ENCODE results near the gene NDOR1. TPM values are rescaled to one million over a fixed set of nuclear protein-coding genes. Genes with fewer than 3 reads are reported as not detected.

Gene NDOR1
- total and polyA plus RNA-seq, 12 donors = 4.6 to 10.6 (median 5.6) TPM

DNA sequence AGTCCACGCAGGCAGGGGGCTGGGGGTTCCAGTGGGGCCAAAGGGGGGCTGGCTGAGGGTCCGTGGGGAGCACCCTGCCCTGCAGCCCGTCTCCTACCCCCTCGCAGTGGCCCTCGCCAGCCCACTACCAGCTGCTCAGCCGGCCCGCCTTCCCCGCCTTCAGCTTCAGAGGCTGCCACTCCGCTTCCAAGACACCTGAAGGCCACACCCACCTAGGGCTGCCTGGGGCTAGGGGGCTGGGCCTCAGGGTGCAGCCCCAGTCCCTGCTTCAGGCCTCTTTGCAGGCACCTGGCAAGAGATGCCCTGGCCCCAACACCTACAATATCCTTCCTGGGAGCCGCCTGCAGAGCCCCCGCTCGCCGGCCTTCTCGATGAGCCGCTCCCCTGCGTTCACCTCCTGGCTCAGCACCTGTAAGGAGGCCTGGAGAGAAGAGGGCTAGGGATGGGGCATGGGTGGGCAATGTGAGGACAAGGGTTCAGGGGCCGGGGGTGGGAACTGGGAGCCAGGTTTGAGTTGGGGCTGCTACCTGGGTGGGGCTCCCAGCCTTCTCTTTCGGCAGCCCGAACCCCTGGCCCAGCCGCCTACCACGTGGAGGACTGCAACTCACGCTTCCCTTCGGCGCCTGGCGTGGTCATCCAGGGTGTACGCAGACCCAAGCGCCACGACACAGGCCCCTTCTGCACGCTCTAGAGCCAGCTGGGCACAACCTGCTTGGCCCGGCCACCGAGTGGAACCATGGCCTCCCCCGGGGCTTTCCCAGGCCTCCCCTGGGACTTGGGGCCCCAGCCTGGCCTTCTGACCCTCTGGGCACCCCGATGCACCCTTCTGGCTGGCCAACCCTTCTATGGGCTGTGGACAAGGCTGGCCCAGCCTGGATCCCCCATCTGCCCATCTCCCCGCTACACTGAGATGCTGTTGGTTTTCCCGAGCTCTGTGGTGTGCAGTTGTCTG, 47.3 kb downstream of the NDOR1 start:
- DNase-seq = no peak
- H3K27me3 ChIP-seq = no peaks in the 10 kb centered on the region

DNA sequence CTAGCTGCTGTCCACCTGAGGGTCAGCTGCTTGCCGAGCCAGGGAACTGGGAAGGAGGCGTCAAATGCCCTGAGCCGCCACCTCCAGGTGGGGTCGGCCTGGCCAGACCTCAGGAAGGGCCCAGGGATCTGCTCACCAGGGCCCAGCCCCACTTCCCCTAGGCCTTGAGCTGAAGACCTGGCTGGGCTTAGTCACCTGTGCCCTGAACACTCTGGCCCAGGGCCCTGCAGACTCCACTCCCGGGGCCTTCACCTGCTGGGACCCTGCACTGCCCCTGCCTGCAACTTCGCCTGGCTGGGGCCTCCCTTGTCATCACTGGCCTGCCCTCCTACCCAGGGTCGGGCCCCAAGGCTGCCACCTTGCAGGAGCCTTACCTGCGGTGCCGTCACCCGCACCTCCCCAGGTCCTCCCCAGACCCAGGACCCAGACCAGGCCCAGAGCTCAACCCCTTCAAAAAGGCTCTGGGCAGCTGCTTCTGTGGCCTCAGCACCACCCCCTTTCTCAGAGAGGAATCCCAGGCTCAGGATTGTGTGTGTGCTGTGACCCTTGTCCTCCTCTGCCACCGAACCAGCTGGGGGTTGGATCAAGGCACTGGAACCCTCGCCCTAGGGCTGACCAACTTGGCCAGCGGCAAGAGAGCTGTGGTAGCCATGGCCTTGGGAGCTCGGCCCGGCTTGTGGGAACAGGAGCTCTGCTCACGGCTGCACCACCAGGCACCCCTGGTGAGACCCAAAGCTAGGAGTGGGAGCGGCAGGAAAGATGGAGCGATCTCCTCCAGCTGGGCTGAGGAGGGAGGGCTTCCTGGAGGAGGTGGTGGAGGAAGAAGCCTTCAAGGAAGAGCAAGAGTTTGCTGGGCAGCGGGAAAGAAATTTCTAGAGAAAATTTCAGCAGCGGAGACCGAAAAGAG, 48.5 kb downstream of the NDOR1 start:
- DNase-seq (no peak), ATAC-seq (peak in 1 of 8 donors; percentile 5)
- intact Hi-C loops (cut with DNase I) = loop anchor here in 1 of 10 donors (1.0 kb wide), 1 partner anchor 12 kb away; no protein-coding TSS in a partner anchor
- Histone ChIP-seq H3K4me1 (peaks cover 15 to 46% (median 35%) of the 10 kb centered on the region in 9 donors), H3K27me3 (no peaks in the 10 kb centered on the region), H3K4me3 (peak overlapping the region; percentile 60 to 100 (median 98)), H3K36me3 (peaks cover 0 to 30% (median 10%) of the 10 kb centered on the region in 9 donors), H3K9me3 (no peaks in the 10 kb centered on the region), H3K27ac (peak overlapping the region in 9 of 10 donors; percentile 75 to 94 (median 85))
- TF ChIP-seq, protein P1, sequence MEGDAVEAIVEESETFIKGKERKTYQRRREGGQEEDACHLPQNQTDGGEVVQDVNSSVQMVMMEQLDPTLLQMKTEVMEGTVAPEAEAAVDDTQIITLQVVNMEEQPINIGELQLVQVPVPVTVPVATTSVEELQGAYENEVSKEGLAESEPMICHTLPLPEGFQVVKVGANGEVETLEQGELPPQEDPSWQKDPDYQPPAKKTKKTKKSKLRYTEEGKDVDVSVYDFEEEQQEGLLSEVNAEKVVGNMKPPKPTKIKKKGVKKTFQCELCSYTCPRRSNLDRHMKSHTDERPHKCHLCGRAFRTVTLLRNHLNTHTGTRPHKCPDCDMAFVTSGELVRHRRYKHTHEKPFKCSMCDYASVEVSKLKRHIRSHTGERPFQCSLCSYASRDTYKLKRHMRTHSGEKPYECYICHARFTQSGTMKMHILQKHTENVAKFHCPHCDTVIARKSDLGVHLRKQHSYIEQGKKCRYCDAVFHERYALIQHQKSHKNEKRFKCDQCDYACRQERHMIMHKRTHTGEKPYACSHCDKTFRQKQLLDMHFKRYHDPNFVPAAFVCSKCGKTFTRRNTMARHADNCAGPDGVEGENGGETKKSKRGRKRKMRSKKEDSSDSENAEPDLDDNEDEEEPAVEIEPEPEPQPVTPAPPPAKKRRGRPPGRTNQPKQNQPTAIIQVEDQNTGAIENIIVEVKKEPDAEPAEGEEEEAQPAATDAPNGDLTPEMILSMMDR (IDR thresholded peaks at IDR 0.05) = no peak
- WGBS, 2 donors = 68 to 69% methylated on average over 21 of the region's 21 CpGs

More for the DNA sequence above, 47.3 kb downstream of the NDOR1 start:
- Histone ChIP-seq H3K27ac (no peak overlapping the region), H3K36me3 (peaks cover 0 to 19% (median 5%) of the 10 kb centered on the region in 9 donors), H3K4me3 (no peak overlapping the region), H3K4me1 (peaks cover 15 to 46% (median 35%) of the 10 kb centered on the region in 9 donors), H3K9me3 (no peaks in the 10 kb centered on the region)
- no peak for ATAC-seq
- WGBS, 2 donors = 90 to 94% methylated on average over 33 to 35 of the region's 35 CpGs
- TF ChIP-seq, protein P1 (IDR thresholded peaks at IDR 0.05) = no peak
- intact Hi-C loops (cut with DNase I) = loop anchor here in 1 of 10 donors (1.0 kb wide), 1 partner anchor 11 kb away; no protein-coding TSS in a partner anchor

DNA sequence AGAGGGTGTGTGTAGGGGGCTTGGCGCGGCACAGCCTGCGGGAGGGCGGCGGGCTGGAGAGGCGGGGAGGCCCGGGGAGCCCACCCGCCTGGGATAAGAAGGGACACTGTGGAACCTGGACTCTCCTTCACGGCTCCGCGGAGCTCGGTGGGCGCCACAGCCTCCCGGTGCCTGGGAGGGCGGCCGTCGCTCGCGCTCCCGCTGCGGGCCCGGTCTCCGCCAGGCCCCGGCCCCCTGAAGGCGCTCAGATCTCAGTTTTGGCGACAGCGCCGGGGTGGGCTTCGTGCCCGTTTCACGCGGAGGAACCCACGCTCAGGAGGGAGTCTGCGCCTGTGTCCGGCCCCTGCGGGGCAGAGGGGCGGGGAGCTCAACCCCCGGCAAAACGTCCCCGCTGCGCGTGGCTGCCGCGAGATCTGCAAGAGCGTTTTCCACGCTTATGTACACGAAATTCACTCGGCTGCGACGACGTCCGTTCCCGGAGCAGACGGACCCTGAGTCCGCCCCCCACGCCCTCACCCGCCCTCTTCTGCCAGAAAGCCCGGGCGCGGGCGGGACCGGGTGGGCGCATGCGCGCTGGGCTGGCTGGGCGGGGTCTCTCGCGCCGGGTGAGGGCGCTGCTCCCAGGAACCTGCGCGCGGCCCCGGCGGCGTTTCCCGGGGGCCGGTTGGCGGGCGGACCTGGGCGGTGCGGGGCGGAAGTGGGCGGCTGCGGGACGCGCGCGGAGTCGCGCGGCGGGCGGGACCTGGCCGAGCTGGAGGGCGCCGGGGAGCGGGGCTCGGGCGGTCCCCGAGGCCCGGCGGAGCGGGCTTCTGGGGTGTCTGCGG, 49.3 kb downstream of the NDOR1 start, which contains the start of gene NELFB:
TSS of gene NELFB (plus strand) at position 704 of the 824 bp plus-strand sequence.
- 1% methylated on average over 87 to 105 of the region's 105 CpGs for WGBS, 2 donors
- DNase-seq (peak; percentile 93 to 97), ATAC-seq (peak; percentile 80 to 94 (median 90))
- peaks cover 0 to 39% (median 16%) of the 10 kb centered on the region in 9 donors for H3K36me3 ChIP-seq
- H3K27me3 ChIP-seq = no peaks in the 10 kb centered on the region
- no peaks in the 10 kb centered on the region for H3K9me3 ChIP-seq
- H3K27ac ChIP-seq = peak within 1 kb of the TSS; percentile 68 to 94 (median 86)
- intact Hi-C loops (cut with DNase I) = no loop called here
- H3K4me1 ChIP-seq = peaks cover 15 to 42% (median 34%) of the 10 kb centered on the region in 9 donors
- H3K4me3 ChIP-seq = peak within 1 kb of the TSS; percentile 85 to 100 (median 98)
- TF ChIP-seq, protein P1 (IDR thresholded peaks at IDR 0.05) = peak in 4 of 9 donors; percentile 17 to 37 (median 26)
